OCI-LY1 (cell line): ENCODE measurements around the gene THAP12.

Experiments used
- EZH2 ChIP-seq: fragments of 200-600 bp; sonication (generic), shearing (Covaris generic); IDR thresholded peaks from 2 replicates; pipeline ENCODE4 v1.8.0; 2017; ENCODE audit warnings: borderline replicate concordance, mixed run types, mild to moderate bottlenecking, antibody characterized with exemption, low read length, moderate library complexity, mixed read lengths
- TF ChIP-seq, protein P1 (sequence below): fragments of 200-600 bp; sonication (generic), shearing (Covaris generic); IDR thresholded peaks from 2 replicates; pipeline ENCODE4 v1.5.1; 2017; ENCODE audit warnings: mild to moderate bottlenecking, antibody characterized with exemption, low read length, moderate library complexity, mixed read lengths

DNA sequence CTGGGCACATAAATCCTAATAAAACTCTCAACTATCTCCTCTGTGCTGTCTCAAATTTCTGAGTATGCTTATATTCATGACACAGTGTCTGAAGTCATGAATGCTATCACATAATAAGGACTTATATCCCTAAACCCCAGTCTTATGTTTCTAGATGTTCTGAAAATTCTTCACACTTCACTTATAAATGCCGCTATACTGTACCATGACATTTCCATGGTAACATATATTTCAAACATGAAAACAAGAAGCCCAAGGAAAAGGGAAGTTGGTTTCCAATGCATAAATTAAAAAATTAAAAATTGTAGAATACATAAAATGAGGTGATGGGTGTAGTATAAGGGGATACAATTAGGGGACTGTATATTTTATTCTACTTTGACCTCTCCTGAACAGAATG lies 11.9 kb upstream of the THAP12 start:
- TF ChIP-seq, protein P1, sequence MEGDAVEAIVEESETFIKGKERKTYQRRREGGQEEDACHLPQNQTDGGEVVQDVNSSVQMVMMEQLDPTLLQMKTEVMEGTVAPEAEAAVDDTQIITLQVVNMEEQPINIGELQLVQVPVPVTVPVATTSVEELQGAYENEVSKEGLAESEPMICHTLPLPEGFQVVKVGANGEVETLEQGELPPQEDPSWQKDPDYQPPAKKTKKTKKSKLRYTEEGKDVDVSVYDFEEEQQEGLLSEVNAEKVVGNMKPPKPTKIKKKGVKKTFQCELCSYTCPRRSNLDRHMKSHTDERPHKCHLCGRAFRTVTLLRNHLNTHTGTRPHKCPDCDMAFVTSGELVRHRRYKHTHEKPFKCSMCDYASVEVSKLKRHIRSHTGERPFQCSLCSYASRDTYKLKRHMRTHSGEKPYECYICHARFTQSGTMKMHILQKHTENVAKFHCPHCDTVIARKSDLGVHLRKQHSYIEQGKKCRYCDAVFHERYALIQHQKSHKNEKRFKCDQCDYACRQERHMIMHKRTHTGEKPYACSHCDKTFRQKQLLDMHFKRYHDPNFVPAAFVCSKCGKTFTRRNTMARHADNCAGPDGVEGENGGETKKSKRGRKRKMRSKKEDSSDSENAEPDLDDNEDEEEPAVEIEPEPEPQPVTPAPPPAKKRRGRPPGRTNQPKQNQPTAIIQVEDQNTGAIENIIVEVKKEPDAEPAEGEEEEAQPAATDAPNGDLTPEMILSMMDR = no peak
- TF ChIP-seq EZH2 = no peak
